GM19023 (cell line): ENCODE data around the gene KHDC3L.
A peak's percentile ranks its signal among the peaks of the same experiment; 100 is the strongest.
"Not testable (repeated sequence)": the region's sequence is repeated elsewhere in the genome, so short reads cannot be mapped to it uniquely, and the experiment has no call there.

Experiments used
- ATAC-seq: cut with Tn5 transposase; IDR thresholded peaks from one replicate; pipeline ENCODE4 v1.9.1; 2021; ENCODE audit warnings: mild to moderate bottlenecking, moderate library complexity; ENCODE audit not compliant: unreplicated experiment

KHDC3L gene

GRCh38 chr6:73369157-73369556 is 6.7 kb downstream of the KHDC3L start:
- ATAC-seq, result no peak

- ATAC-seq, result no peak
Observed at GRCh38 chr6:73369563-73369962, 7.1 kb downstream of the KHDC3L start, which contains the start of gene OOEP. OOEP (minus strand) TSS chr6:73369897; CDS start chr6:73369792, 105 bp downstream.

DNA sequence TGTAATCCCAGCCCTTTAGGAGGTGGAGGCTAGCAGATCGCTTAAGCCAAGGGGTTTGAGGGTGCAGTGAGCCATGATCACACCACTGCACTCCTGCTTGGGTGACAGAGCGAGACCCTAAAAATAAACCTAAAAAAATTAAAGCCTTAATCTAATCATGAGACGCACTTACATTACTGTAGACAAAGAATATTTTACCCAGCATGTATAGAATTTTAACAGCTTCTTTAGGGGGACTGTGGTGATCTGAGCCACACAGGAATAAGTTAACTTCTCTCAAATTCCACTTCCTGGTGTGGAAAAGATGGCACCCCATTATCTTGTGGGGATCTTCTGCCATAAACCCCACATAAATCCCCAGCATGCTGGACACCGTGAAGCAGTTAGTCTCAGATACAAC is 9.5 kb downstream of the KHDC3L start:
- ATAC-seq, result no peak

DNA sequence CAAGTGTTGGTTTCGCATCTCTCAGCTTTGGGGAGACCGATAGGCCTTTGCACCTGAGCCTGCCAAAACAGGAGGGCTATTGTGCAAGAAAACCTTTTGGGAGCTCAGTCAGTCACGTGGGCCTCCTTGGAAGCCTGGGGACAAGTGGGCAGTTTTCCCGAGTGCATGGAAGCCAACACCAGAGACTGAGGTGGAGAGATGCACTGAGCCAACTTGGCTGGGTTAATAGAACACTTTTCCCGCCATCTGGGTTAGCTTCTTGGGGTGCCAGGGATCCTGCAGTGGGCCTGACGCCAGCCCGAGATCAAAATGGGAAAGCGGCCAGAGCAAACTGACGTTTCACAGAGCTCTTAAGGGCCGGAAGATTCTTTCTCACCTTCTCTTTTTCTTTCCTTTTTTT is 10.1 kb downstream of the KHDC3L start:
- ATAC-seq, result no peak

DNA sequence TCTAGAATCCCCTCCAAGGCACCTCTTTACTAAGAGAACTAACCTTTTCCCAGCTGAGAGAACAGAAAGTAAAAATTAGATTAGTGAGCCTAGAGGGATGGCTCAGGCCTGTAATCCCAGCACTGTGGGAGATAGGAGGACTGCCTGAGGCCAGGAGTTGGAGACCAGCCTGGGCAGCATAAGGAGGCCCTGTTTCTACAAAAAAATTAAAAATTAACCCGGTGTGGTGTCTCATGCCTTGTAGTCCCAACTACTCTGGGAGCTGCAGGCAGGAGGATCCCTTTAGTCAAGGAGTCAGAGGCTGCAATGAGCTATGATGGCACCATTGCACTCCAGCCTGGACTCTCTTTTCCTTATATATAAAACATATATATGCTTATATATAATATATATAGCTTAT is 12.8 kb downstream of the KHDC3L start:
- no peak for ATAC-seq

DNA sequence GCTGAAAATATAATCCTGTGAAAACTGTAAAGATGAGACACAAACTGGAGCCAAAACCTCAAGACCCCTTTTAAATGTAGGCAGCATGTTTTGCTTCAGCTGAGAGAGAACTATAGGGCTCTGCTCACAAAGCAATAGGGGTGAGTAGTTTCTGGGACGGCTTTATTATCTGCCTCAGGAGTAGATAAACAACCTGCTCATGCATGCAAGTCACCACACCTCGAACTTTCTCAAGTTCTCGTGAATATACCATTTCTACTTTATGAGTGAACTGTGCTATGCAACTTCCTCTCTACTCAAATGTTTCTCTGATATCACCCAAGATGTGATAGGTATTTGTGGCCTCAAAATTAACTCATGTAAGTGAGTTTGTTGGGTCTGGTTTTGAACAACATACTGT is 14.8 kb downstream of the KHDC3L start:
- no peak for ATAC-seq

- not testable (repeated sequence) for ATAC-seq
Observed at GRCh38 chr6:73381531-73381930, 19.1 kb downstream of the KHDC3L start.

DNA sequence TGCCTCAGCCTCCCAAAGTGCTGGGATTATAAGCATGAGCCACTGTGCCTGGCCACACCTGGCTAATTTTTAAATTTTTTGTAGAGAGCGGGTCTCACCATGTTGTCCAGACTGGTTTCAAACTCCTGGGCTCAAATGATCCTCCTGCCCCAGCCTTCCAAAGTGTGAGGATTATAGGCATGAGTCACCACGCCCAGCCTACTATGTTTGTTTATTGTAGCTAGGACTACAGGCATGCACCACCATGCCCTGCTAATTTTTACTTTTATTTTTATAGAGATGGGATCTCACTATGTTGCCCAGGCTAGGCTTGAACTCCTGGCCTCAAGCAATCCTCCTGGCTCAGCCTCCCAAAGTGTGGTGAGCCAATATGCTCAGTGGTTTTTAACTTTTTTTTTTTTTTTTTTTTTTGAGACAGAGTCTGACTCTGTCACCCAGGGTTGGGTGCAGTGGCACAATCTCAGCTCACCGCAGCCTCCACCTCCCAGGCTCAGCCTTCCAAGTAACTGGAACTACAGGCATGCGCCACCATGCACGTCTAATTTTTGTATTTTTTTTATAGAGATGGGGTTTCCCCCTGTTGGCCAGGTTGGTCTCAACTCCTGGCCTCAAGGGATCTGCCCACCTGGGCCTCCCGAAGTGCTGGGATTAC is 20.1 kb downstream of the KHDC3L start:
- ATAC-seq, result no peak

- peak; percentile 18 for ATAC-seq
Observed at GRCh38 chr6:73388433-73388799, 26.0 kb downstream of the KHDC3L start.

GRCh38 chr6:73388800-73389512 is 26.5 kb downstream of the KHDC3L start:
- peak; percentile 79 for ATAC-seq

- ATAC-seq, result no peak
Observed at GRCh38 chr6:73389854-73390253, 27.4 kb downstream of the KHDC3L start.

DNA sequence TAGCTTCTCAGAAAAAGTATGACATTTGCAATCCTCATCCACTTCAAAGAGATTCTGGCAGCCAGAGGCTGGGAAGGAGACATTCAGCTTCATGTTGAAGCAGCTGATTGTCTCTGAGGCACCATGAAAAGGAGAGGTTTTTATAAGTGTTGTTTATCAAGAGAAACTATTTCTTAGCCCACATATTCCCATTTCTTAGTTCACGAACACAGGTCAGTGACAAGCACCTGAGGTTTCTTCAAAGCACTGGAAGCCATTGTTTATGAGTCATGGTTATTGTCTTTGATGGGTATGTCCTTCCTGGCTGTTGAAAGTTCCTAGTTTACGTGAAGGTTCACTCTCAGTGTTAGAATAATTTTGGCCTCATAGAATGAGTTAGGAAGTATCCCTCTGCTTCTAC is 29.2 kb downstream of the KHDC3L start:
- no peak for ATAC-seq

DNA sequence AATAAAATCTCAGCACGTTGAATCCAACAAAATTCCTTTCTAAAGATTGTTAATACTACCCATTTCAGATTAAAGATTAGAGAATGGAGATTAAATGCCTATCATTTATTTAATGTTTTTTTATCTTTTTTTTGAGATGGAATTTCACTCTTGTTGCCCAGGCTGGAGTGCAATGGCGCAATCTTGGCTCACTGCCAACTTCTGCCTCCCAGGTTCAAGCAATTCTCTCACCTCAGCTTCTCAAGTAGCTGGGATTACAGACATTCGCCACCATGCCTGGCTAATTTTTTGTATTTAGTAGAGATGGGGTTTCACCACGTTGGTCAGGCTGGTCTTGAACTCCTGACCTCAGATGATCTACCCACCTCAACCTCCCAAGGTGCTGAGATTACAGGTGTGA is 29.7 kb downstream of the KHDC3L start:
- ATAC-seq, result not testable (repeated sequence)

- ATAC-seq, result no peak
Observed at GRCh38 chr6:73393278-73393677, 30.8 kb downstream of the KHDC3L start.

GRCh38 chr6:73394577-73395354 is 32.3 kb downstream of the KHDC3L start, which contains the start of gene DDX43:
DDX43 (plus strand) TSS chr6:73394828; CDS start chr6:73394906, 78 bp downstream.
- peak; percentile 62 for ATAC-seq

DNA sequence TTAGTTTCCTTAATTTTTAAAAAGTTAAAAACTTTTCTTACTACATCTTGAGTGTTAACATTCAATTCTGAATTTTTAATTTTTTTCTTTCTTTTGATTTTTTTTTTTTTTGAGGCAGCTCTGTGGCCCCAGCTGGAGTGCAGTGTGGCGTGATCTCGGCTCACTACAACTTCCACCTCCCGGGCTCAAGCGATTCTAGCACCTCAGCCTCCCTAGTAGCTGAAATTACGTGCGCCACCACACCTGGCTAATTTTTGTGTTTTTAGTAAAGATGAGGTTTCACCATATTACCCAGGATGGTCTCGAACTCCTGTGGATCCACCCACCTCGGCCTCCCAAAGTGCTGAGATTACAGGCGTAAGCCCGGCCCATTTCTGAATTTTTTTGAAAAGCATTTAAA is 33.4 kb downstream of the KHDC3L start:
- no peak for ATAC-seq

- no peak for ATAC-seq
Observed at GRCh38 chr6:73400656-73401055, 38.2 kb downstream of the KHDC3L start.

DNA sequence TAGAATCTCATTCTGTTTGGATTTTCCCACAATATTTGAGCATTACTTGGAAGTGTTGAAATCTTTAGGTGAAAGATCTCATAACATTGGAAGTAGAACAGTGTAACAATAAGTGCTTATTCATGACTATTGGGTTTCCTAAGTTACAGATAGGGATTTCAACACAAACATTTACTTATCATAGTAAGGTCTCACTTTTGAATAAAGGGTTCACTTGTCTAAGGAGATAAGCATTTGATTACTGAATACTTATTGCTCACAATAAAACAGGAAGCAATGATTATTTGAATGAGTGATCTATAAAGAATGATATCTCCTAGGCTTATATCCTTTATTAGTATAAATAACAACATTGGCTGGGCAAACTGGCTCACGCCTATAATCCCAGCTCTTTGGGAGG is 46.9 kb downstream of the KHDC3L start:
- no peak for ATAC-seq

DNA sequence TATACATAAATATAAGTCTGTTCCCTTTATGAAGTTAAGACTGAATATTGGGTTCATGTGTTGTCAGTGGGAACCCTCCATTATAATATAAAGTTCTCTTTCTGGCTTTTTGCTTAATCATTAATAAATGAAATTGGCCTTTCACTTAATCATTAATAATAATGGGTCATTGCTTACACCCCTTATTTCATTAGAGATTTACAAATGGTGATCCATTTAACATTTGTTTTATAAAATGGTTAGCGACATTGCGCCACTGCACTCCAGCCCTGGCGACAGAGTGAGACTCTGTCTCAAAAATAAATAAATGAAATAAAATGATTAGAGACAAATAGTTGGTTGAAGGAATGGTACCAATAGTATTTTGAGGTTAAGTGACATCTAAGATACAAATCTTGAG is 50.6 kb downstream of the KHDC3L start:
- ATAC-seq, result no peak
